Trophoblast cell (in vitro differentiated cells and primary cell): Measurements from ENCODE around the gene USP7.
"Not testable (repeated sequence)": the region's sequence is repeated elsewhere in the genome, so short reads cannot be mapped to it uniquely, and the experiment has no call there.

Experiments
- DNase-seq, 2 donors: peaks; one replicate each; pipeline ENCODE4 v3.0.0-alpha.2; 2016
- H2AFZ ChIP-seq: 2 replicates; pipeline ENCODE4 v1.6.1; 2013; ENCODE audit warnings: low read length, moderate library complexity, mild to moderate bottlenecking; ENCODE audit not compliant: insufficient read depth, poor library complexity
- H2AK5ac ChIP-seq: 2 replicates; pipeline ENCODE4 v1.6.1; 2013; ENCODE audit warnings: mild to moderate bottlenecking, low read length
- H2BK120ac ChIP-seq: 2 replicates; pipeline ENCODE4 v1.6.1; 2013; ENCODE audit warnings: low read length, mild to moderate bottlenecking, moderate library complexity; ENCODE audit not compliant: insufficient read depth, poor library complexity
- H2BK12ac ChIP-seq: 2 replicates; pipeline ENCODE4 v1.6.1; 2013; ENCODE audit warnings: mild to moderate bottlenecking, low read length, moderate library complexity
- H2BK5ac ChIP-seq: 2 replicates; pipeline ENCODE4 v1.6.1; 2013; ENCODE audit warnings: low read length, low read depth, moderate library complexity, mild to moderate bottlenecking; ENCODE audit not compliant: poor library complexity
- H3K14ac ChIP-seq: 2 replicates; pipeline ENCODE4 v1.6.1; 2013; ENCODE audit warnings: mild to moderate bottlenecking, low read length
- H3K18ac ChIP-seq: 2 replicates; pipeline ENCODE4 v1.6.1; 2013; ENCODE audit warnings: mild to moderate bottlenecking, low read length
- H3K23ac ChIP-seq: 2 replicates; pipeline ENCODE4 v1.6.1; 2013; ENCODE audit warnings: low read length
- H3K27ac ChIP-seq: 2 replicates; pipeline ENCODE4 v1.5.1; 2013; ENCODE audit warnings: low read depth, mild to moderate bottlenecking, inconsistent platforms, low read length, moderate library complexity
- H3K27me3 ChIP-seq: 2 replicates; pipeline ENCODE4 v1.6.1; 2013; ENCODE audit warnings: inconsistent platforms, mild to moderate bottlenecking, low read length, moderate library complexity; ENCODE audit not compliant: insufficient read depth
- H3K36me3 ChIP-seq, 2 experiments: 1 replicate in 1 of 2; 2 replicates in 1 of 2; pipeline ENCODE4 v1.6.1; 2013; ENCODE audit warnings: low read length in 2 of 2, mild to moderate bottlenecking in 2 of 2, moderate library complexity in 1 of 2; ENCODE audit not compliant: insufficient read depth in 2 of 2, control insufficient read depth in 1 of 2
- H3K4ac ChIP-seq: 2 replicates; pipeline ENCODE4 v1.6.1; 2013; ENCODE audit warnings: low read depth, mild to moderate bottlenecking, low read length, moderate library complexity
- H3K4me1 ChIP-seq, 2 experiments: 1 replicate in 1 of 2; 2 replicates in 1 of 2; pipeline ENCODE4 v1.6.1; 2013; ENCODE audit warnings: low read length in 2 of 2, mild to moderate bottlenecking in 2 of 2, moderate library complexity in 1 of 2; ENCODE audit not compliant: insufficient read depth in 2 of 2, control insufficient read depth in 1 of 2
- H3K4me2 ChIP-seq: 2 replicates; pipeline ENCODE4 v1.6.1; 2013; ENCODE audit warnings: inconsistent platforms, mild to moderate bottlenecking, low read length, moderate library complexity
- H3K4me3 ChIP-seq: 2 replicates; pipeline ENCODE4 v1.5.1; 2013; ENCODE audit warnings: mild to moderate bottlenecking, low read depth, low read length, inconsistent platforms
- H3K79me1 ChIP-seq: one replicate; pipeline ENCODE4 v1.6.1; 2013; ENCODE audit warnings: low read length
- H3K79me2 ChIP-seq: 2 replicates; pipeline ENCODE4 v1.6.1; 2013; ENCODE audit warnings: low read length, mild to moderate bottlenecking; ENCODE audit not compliant: control insufficient read depth, insufficient read depth, poor library complexity
- H3K9ac ChIP-seq: 2 replicates; pipeline ENCODE4 v1.6.1; 2013; ENCODE audit warnings: mild to moderate bottlenecking, low read length
- H3K9me3 ChIP-seq: 2 replicates; pipeline ENCODE4 v1.6.1; 2013; ENCODE audit warnings: low read depth, mild to moderate bottlenecking, control low read depth, inconsistent platforms, low read length; ENCODE audit not compliant: insufficient read depth
- H4K12ac ChIP-seq: 2 replicates; pipeline ENCODE4 v1.6.1; 2013; ENCODE audit warnings: low read depth, mild to moderate bottlenecking, low read length, moderate library complexity
- H4K8ac ChIP-seq: 2 replicates; pipeline ENCODE4 v1.6.1; 2013; ENCODE audit warnings: low read depth, mild to moderate bottlenecking, low read length, moderate library complexity
- H4K91ac ChIP-seq: one replicate; pipeline ENCODE4 v1.6.1; 2013; ENCODE audit warnings: low read depth, mild to moderate bottlenecking, low read length, moderate library complexity
- WGBS: extraction: QIAGEN DNeasy Blood & Tissue Kit; methylation state at CpG from one replicate; pipeline ENCODE4 v1.1.7; 2013; ENCODE audit warnings: missing lambda C conversion rate; ENCODE audit not compliant: insufficient read length, insufficient coverage; ENCODE audit errors: extremely low coverage; 5-methylcytosine and 5-hydroxymethylcytosine counted together

The USP7 gene

DNA sequence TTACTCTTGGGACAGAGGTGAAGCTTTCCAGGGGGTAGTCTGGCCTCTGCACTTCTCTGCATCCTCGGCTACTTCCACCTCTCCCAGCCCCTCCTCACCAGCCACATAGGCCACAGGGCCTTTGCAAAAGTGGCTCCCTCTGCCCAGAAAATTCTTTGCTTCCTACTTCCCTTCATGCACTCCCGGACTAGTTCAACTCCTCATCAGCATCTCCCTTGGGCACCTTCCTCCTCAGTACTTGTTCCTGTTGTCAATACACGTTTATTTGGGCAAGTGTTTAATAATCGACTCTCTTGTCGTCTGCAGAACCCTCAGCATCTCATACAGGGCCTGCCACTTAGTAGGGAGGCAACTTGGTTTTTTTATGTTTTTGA is 23.1 kb upstream of the USP7 start:
- no peak for DNase-seq

DNA sequence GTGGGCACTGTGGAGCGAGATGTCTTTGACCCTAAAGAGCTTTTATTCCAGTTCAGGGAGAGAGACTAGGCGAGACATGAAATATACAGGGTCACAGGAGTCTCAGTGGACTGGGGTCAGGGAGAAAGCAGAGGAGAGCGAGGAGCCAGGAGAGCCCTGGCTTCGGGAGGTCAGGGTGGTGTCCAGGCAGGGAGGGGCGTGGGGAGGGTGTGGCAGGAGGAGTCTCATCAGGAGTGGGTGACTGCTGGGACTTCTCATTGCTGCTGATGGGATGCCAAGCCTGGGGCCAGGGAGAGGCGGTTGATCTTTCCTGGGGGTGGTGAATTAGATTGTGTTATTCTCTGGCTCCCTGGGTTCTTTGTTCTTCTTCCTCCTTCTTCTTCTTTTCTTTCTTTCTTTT is 22.4 kb upstream of the USP7 start:
- no peak overlapping the region for H2AFZ ChIP-seq
- H4K8ac ChIP-seq = no peak overlapping the region
- H3K4ac ChIP-seq = no peak overlapping the region
- no peaks in the 10 kb centered on the region for H3K27me3 ChIP-seq
- H4K12ac ChIP-seq = no peak overlapping the region
- H3K9me3 ChIP-seq = no peaks in the 10 kb centered on the region
- no peak overlapping the region for H3K4me3 ChIP-seq
- no peaks in the 10 kb centered on the region for H3K4me1 ChIP-seq
- no peak overlapping the region for H3K9ac ChIP-seq
- H3K36me3 ChIP-seq = no peaks in the 10 kb centered on the region
- no peaks in the 10 kb centered on the region for H3K79me1 ChIP-seq
- no peak overlapping the region for H2BK12ac ChIP-seq
- no peak overlapping the region for H3K4me2 ChIP-seq
- H2BK5ac ChIP-seq = no peak overlapping the region
- H4K91ac ChIP-seq = no peak overlapping the region
- no peaks in the 10 kb centered on the region for H3K79me2 ChIP-seq
- H3K27ac ChIP-seq = no peak overlapping the region
- no peak for DNase-seq
- H2BK120ac ChIP-seq = no peak overlapping the region
- WGBS = no CpG with 5 or more reads among the region's 6 CpGs
- no peak overlapping the region for H3K14ac ChIP-seq
- H3K18ac ChIP-seq = no peak overlapping the region
- no peak overlapping the region for H3K23ac ChIP-seq
- H2AK5ac ChIP-seq = no peak overlapping the region

More for the DNA sequence above, 23.1 kb upstream of the USP7 start:
- Histone ChIP-seq H4K12ac (no peak overlapping the region), H3K27me3 (no peaks in the 10 kb centered on the region), H3K23ac (no peak overlapping the region), H3K4me3 (no peak overlapping the region), H2AK5ac (no peak overlapping the region), H3K14ac (no peak overlapping the region), H2BK12ac (no peak overlapping the region), H2BK120ac (no peak overlapping the region), H3K36me3 (no peaks in the 10 kb centered on the region), H4K91ac (no peak overlapping the region), H3K18ac (no peak overlapping the region), H3K79me1 (no peaks in the 10 kb centered on the region), H3K4ac (no peak overlapping the region), H3K4me1 (no peaks in the 10 kb centered on the region), H3K4me2 (no peak overlapping the region), H2AFZ (no peak overlapping the region), H3K27ac (no peak overlapping the region), H3K9me3 (no peaks in the 10 kb centered on the region), H3K9ac (no peak overlapping the region), H2BK5ac (no peak overlapping the region), H3K79me2 (no peaks in the 10 kb centered on the region), H4K8ac (no peak overlapping the region)
- no CpG with 5 or more reads among the region's 5 CpGs for WGBS

GRCh38 chr16:8982816-8983215 is 19.1 kb upstream of the USP7 start:
- Histone ChIP-seq H2BK120ac (no peak overlapping the region), H3K14ac (no peak overlapping the region), H2AFZ (no peak overlapping the region), H3K79me1 (no peaks in the 10 kb centered on the region), H3K4me1 (no peaks in the 10 kb centered on the region), H3K18ac (no peak overlapping the region), H4K91ac (no peak overlapping the region), H2BK5ac (no peak overlapping the region), H3K4ac (no peak overlapping the region), H3K27ac (no peak overlapping the region), H3K79me2 (no peaks in the 10 kb centered on the region), H4K8ac (no peak overlapping the region), H3K4me3 (no peak overlapping the region), H2BK12ac (no peak overlapping the region), H3K4me2 (no peak overlapping the region), H3K9ac (no peak overlapping the region), H3K36me3 (no peaks in the 10 kb centered on the region), H3K23ac (no peak overlapping the region), H2AK5ac (no peak overlapping the region), H4K12ac (no peak overlapping the region), H3K27me3 (no peaks in the 10 kb centered on the region), H3K9me3 (no peaks in the 10 kb centered on the region)
- DNase-seq = no peak
- WGBS = no CpG with 5 or more reads among the region's 7 CpGs

DNA sequence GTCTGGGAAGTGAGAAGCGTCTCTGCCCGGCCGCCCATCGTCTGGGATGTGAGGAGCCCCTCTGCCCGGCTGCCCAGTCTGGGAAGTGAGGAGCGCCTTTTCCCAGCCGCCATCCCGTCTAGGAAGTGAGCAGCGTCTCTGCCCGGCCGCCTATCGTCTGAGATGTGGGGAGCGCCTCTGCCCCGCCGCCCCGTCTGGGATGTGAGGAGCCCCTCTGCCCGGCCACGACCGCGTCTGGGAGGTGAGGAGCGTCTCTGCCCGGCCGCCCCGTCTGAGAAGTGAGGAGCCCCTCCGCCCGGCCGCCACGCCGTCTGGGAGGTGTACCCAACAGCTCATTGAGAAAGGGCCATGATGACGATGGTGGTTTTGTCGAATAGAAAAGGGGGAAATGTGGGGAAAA is 18.2 kb upstream of the USP7 start:
- H2BK12ac ChIP-seq, H3K9ac ChIP-seq, H3K4me2 ChIP-seq, H2AK5ac ChIP-seq, H3K79me1 ChIP-seq, H3K27me3 ChIP-seq, H2AFZ ChIP-seq, H3K18ac ChIP-seq, H4K91ac ChIP-seq, H2BK5ac ChIP-seq, H3K27ac ChIP-seq, H3K23ac ChIP-seq, H3K4me3 ChIP-seq, H3K79me2 ChIP-seq, H2BK120ac ChIP-seq, H4K8ac ChIP-seq, DNase-seq, H3K4me1 ChIP-seq, H3K9me3 ChIP-seq, H4K12ac ChIP-seq, H3K4ac ChIP-seq, H3K36me3 ChIP-seq, H3K14ac ChIP-seq: not testable (repeated sequence)
- no CpG with 5 or more reads among the region's 31 CpGs for WGBS
